HG03565 (cell line): Measurements from ENCODE around the gene CYTH1.

ENCODE experiments used
- ATAC-seq: cut with Tn5 transposase; IDR thresholded peaks from one replicate; pipeline ENCODE4 v1.9.1; 2021; ENCODE audit warnings: mild to moderate bottlenecking, moderate library complexity; ENCODE audit not compliant: unreplicated experiment

Gene CYTH1

GRCh38 chr17:78738278-78738677 is 43.8 kb downstream of the CYTH1 start:
- ATAC-seq: no peak

- no peak for ATAC-seq
These were observed 44.7 kb downstream of the CYTH1 start for GRCh38 chr17:78737332-78737731.

GRCh38 chr17:78736526-78737079 is 45.5 kb downstream of the CYTH1 start:
- peak; percentile 34 for ATAC-seq

- no peak for ATAC-seq
These were observed 46.1 kb downstream of the CYTH1 start for GRCh38 chr17:78735832-78736525.

- ATAC-seq: no peak
These were observed 47.1 kb downstream of the CYTH1 start for GRCh38 chr17:78734793-78735641.

- ATAC-seq: no peak
These were observed 49.7 kb downstream of the CYTH1 start for GRCh38 chr17:78732354-78732753.

GRCh38 chr17:78731904-78732303 is 50.2 kb downstream of the CYTH1 start:
- ATAC-seq: no peak

- no peak for ATAC-seq
These were observed 52.4 kb downstream of the CYTH1 start for GRCh38 chr17:78729641-78730040.

- no peak for ATAC-seq
These were observed 53.6 kb downstream of the CYTH1 start for GRCh38 chr17:78728495-78728894.

GRCh38 chr17:78727476-78728229 is 54.4 kb downstream of the CYTH1 start:
- ATAC-seq: no peak

- no peak for ATAC-seq
These were observed 55.0 kb downstream of the CYTH1 start for GRCh38 chr17:78727057-78727456.

GRCh38 chr17:78726513-78726912 is 55.6 kb downstream of the CYTH1 start:
- ATAC-seq: no peak

GRCh38 chr17:78725448-78726021 is 56.5 kb downstream of the CYTH1 start:
- ATAC-seq: peak; percentile 32

GRCh38 chr17:78724999-78725398 is 57.1 kb downstream of the CYTH1 start:
- ATAC-seq: no peak

- no peak for ATAC-seq
These were observed 57.5 kb downstream of the CYTH1 start for GRCh38 chr17:78724544-78724943.

- ATAC-seq: no peak
These were observed 58.1 kb downstream of the CYTH1 start for GRCh38 chr17:78723957-78724356.

GRCh38 chr17:78723001-78723796 is 58.9 kb downstream of the CYTH1 start:
- no peak for ATAC-seq

GRCh38 chr17:78722246-78722761 is 59.8 kb downstream of the CYTH1 start:
- ATAC-seq: no peak

- ATAC-seq: no peak
These were observed 62.3 kb downstream of the CYTH1 start for GRCh38 chr17:78719630-78720298.
